WERI-Rb-1 (cell line): ENCODE data around the gene WWC1.

ENCODE experiments used
- DNase-seq: peaks from one replicate; pipeline ENCODE4 v3.0.0-alpha.2; 2020
- H3K27ac ChIP-seq: fragments of 250-450 bp; sonication (Bioruptor Pico); 2 replicates; pipeline ENCODE4 v1.5.1; 2020; ENCODE audit warnings: mild to moderate bottlenecking, moderate library complexity
- H3K27me3 ChIP-seq: fragments of 250-450 bp; sonication (Bioruptor Pico); 2 replicates; pipeline ENCODE4 v1.5.1; 2021; ENCODE audit warnings: mild to moderate bottlenecking, low read depth, moderate library complexity; ENCODE audit not compliant: insufficient read depth, severe bottlenecking
- H3K36me3 ChIP-seq: fragments of 250-450 bp; sonication (Bioruptor Pico); 2 replicates; pipeline ENCODE4 v1.5.1; 2020; ENCODE audit warnings: mild to moderate bottlenecking, moderate library complexity
- H3K4me3 ChIP-seq: 2 replicates; pipeline ENCODE4 v1.5.1; 2011; ENCODE audit warnings: low read depth, mild to moderate bottlenecking, control low read depth, low read length
- H3K9me3 ChIP-seq: fragments of 250-450 bp; sonication (Bioruptor Pico); 2 replicates; pipeline ENCODE4 v1.5.1; 2021; ENCODE audit warnings: mild to moderate bottlenecking, moderate library complexity; ENCODE audit not compliant: severe bottlenecking
- CTCF ChIP-seq: IDR thresholded peaks from 2 replicates; pipeline ENCODE4 v1.5.1; 2011; ENCODE audit warnings: low read depth, mild to moderate bottlenecking, control low read depth, inconsistent platforms, low read length

WWC1 gene

GRCh38 chr5:168301593-168302390 is 10.3 kb downstream of the WWC1 start:
- no peak for DNase-seq
- TF ChIP-seq CTCF: no peak

GRCh38 chr5:168302785-168303184 is 11.3 kb downstream of the WWC1 start:
- H3K27ac ChIP-seq: no peak overlapping the region
- H3K9me3 ChIP-seq: no peaks in the 10 kb centered on the region
- no peak for TF ChIP-seq CTCF
- no peak overlapping the region for H3K4me3 ChIP-seq
- DNase-seq: no peak
- H3K36me3 ChIP-seq: no peaks in the 10 kb centered on the region; the same call in 1 of the 2 replicates
- H3K27me3 ChIP-seq: no peaks in the 10 kb centered on the region

More at GRCh38 chr5:168301593-168302390, 10.3 kb downstream of the WWC1 start:
- no peaks in the 10 kb centered on the region for H3K9me3 ChIP-seq
- H3K27me3 ChIP-seq: no peaks in the 10 kb centered on the region
- no peak overlapping the region for H3K4me3 ChIP-seq
- H3K27ac ChIP-seq: no peak overlapping the region
- peaks cover 4% of the 10 kb centered on the region; the same call in 1 of the 2 replicates for H3K36me3 ChIP-seq

- H3K27me3 ChIP-seq: no peaks in the 10 kb centered on the region
- DNase-seq: no peak
- H3K4me3 ChIP-seq: no peak overlapping the region
- H3K9me3 ChIP-seq: no peaks in the 10 kb centered on the region
- H3K36me3 ChIP-seq: no peaks in the 10 kb centered on the region; the same call in 1 of the 2 replicates
- H3K27ac ChIP-seq: no peak overlapping the region
- TF ChIP-seq CTCF: no peak
Measured at GRCh38 chr5:168303393-168304025, 12.1 kb downstream of the WWC1 start.

- no peak for TF ChIP-seq CTCF
- H3K27ac ChIP-seq: no peak overlapping the region
- H3K9me3 ChIP-seq: no peaks in the 10 kb centered on the region
- H3K27me3 ChIP-seq: no peaks in the 10 kb centered on the region
- no peaks in the 10 kb centered on the region; the same call in 1 of the 2 replicates for H3K36me3 ChIP-seq
- H3K4me3 ChIP-seq: no peak overlapping the region
- no peak for DNase-seq
Measured at GRCh38 chr5:168304349-168304748, 12.9 kb downstream of the WWC1 start.

- Histone ChIP-seq H3K36me3 (no peaks in the 10 kb centered on the region; the same call in 1 of the 2 replicates), H3K27me3 (no peaks in the 10 kb centered on the region), H3K4me3 (no peak overlapping the region), H3K27ac (no peak overlapping the region), H3K9me3 (no peaks in the 10 kb centered on the region)
- TF ChIP-seq CTCF: no peak
- DNase-seq: no peak
Measured at GRCh38 chr5:168305281-168305680, 13.8 kb downstream of the WWC1 start.
